HEK293T (cell line): ENCODE results near the gene DSCAM.

Experiments
- ARNT ChIP-seq: fragments of 450-650 bp; IDR thresholded peaks from 2 replicates; pipeline ENCODE4 v1.6.1; 2017; ENCODE audit warnings: mild to moderate bottlenecking
- BHLHE40 ChIP-seq: fragments of 450-650 bp; IDR thresholded peaks from 2 replicates; pipeline ENCODE4 v1.6.1; 2016; ENCODE audit warnings: mild to moderate bottlenecking, moderate library complexity, borderline replicate concordance
- ELF4 ChIP-seq: fragments of 450-650 bp; IDR thresholded peaks from 2 replicates; pipeline ENCODE4 v1.6.1; 2017; ENCODE audit warnings: antibody characterized with exemption
- FOXK2 ChIP-seq: fragments of 450-650 bp; IDR thresholded peaks from 2 replicates; pipeline ENCODE4 v1.6.1; 2016; ENCODE audit warnings: mild to moderate bottlenecking
- HDGF ChIP-seq: fragments of 450-650 bp; IDR thresholded peaks from 2 replicates; pipeline ENCODE4 v1.6.1; 2017; ENCODE audit warnings: antibody characterized with exemption, borderline replicate concordance
- L3MBTL2 ChIP-seq: fragments of 450-650 bp; conservative IDR thresholded peaks from 2 replicates; pipeline ENCODE4 v1.6.1; 2016; ENCODE audit warnings: mild to moderate bottlenecking
- LEF1 ChIP-seq: fragments of 450-650 bp; IDR thresholded peaks from 2 replicates; pipeline ENCODE4 v1.6.1; 2017; ENCODE audit warnings: mild to moderate bottlenecking, borderline replicate concordance
- NFRKB ChIP-seq: fragments of 450-650 bp; IDR thresholded peaks from 2 replicates; pipeline ENCODE4 v1.6.1; 2016; ENCODE audit warnings: mild to moderate bottlenecking, moderate library complexity
- SP1 ChIP-seq: fragments of 450-650 bp; IDR thresholded peaks from 2 replicates; pipeline ENCODE4 v1.6.1; 2017
- SUZ12 ChIP-seq: fragments of 450-650 bp; IDR thresholded peaks from 2 replicates; pipeline ENCODE4 v1.6.1; 2016; ENCODE audit warnings: mild to moderate bottlenecking

- TF ChIP-seq SUZ12 (no peak), L3MBTL2 (no peak), BHLHE40 (no peak), FOXK2 (no peak), ARNT (no peak), LEF1 (no peak), SP1 (no peak), HDGF (no peak), NFRKB (no peak), ELF4 (no peak)
Observed at GRCh38 chr21:40333731-40334130, 513.2 kb downstream of the DSCAM start.
